ENCODE data around the gene MECR.

MECR gene

GRCh38 chr1:29230553-29231378 lies at the start of gene MECR:
TSS of gene MECR (minus strand) at chr1:29230934. CDS start at chr1:29230906, 28 bp downstream.
- peak; percentile 92 to 96 for DNase-seq

GRCh38 chr1:29279951-29280391 lies 49.2 kb upstream of the MECR start:
- DNase-seq: no peak

GRCh38 chr1:29279406-29279805 lies 48.7 kb upstream of the MECR start:
- no peak for DNase-seq

GRCh38 chr1:29278124-29278523 lies 47.4 kb upstream of the MECR start:
- DNase-seq: no peak

- no peak for DNase-seq
Measured at GRCh38 chr1:29275435-29275834, 44.7 kb upstream of the MECR start.

- DNase-seq: no peak
Measured at GRCh38 chr1:29272147-29272907, 41.6 kb upstream of the MECR start.

GRCh38 chr1:29271724-29272123 lies 41.0 kb upstream of the MECR start:
- DNase-seq: no peak

GRCh38 chr1:29270929-29271521 lies 40.3 kb upstream of the MECR start:
- no peak for DNase-seq

GRCh38 chr1:29269382-29269781 lies 38.6 kb upstream of the MECR start:
- DNase-seq: no peak

GRCh38 chr1:29267321-29268070 lies 36.8 kb upstream of the MECR start:
- no peak for DNase-seq

GRCh38 chr1:29266912-29267311 lies 36.2 kb upstream of the MECR start:
- DNase-seq: no peak

GRCh38 chr1:29264773-29265389 lies 34.1 kb upstream of the MECR start:
- no peak for DNase-seq

GRCh38 chr1:29260531-29260930 lies 29.8 kb upstream of the MECR start:
- no peak for DNase-seq

- peak in 1 of 2 donors; percentile 24 for DNase-seq
Measured at GRCh38 chr1:29259802-29260441, 29.2 kb upstream of the MECR start.

- no peak for DNase-seq
Measured at GRCh38 chr1:29258976-29259801, 28.5 kb upstream of the MECR start.

GRCh38 chr1:29258189-29258975 lies 27.6 kb upstream of the MECR start:
- no peak for DNase-seq

- DNase-seq: no peak
Measured at GRCh38 chr1:29256979-29257804, 26.5 kb upstream of the MECR start.

- no peak for DNase-seq
Measured at GRCh38 chr1:29256394-29256793, 25.7 kb upstream of the MECR start.

- DNase-seq: no peak
Measured at GRCh38 chr1:29255134-29255666, 24.5 kb upstream of the MECR start.

Data from CD4-positive, alpha-beta T cell treated with Interferon alpha-2 for 1 hour (primary cell).